B cell (primary cell): Measurements from ENCODE around the gene TBX21. TPM values are rescaled to one million over a fixed set of nuclear protein-coding genes. Genes with fewer than 3 reads are reported as not detected.

Experiments used
- ATAC-seq: fragments of 200-7000 bp; cut with Tn5 transposase; one replicate; pipeline ENCODE4 v1.10.0; 2021; ENCODE audit warnings: low read depth, mild to moderate bottlenecking, moderate number of reproducible peaks, moderate library complexity
- CTCF ChIA-PET: fragments of 350-600 bp; sonication (Branson Sonifier 250); formaldehyde crosslinking; loops from one replicate; lab custom pipeline; 2021; ENCODE audit warnings: antibody characterized with exemption, inconsistent platforms; lab: Charles Lee
- POLR2A ChIA-PET: fragments of 350-600 bp; sonication (Branson Sonifier 250); formaldehyde crosslinking; loops from one replicate; lab custom pipeline; 2021; ENCODE audit warnings: antibody characterized with exemption; lab: Charles Lee
- DNase-seq: peaks from one replicate; pipeline ENCODE4 v3.0.0; 2013
- H2AFZ ChIP-seq: 2 replicates; pipeline ENCODE4 v1.6.1; 2012; ENCODE audit warnings: mild to moderate bottlenecking, low read depth, low read length; ENCODE audit not compliant: insufficient read depth, poor library complexity, severe bottlenecking
- H3K27ac ChIP-seq, 2 donors: 1 replicate in 1 of 2; 2 replicates in 1 of 2; pipeline ENCODE4 v1.5.1; 2012 to 2013; ENCODE audit warnings: low read length in 2 of 2, mild to moderate bottlenecking in 2 of 2, moderate library complexity in 1 of 2
- H3K27me3 ChIP-seq, 4 experiments: fragments of 200-600 bp in 1 of 4; sonication (generic) in 1 of 4; replicated peaks in 1 of 4; 1 replicate in 2 of 4; 2 replicates in 2 of 4; pipeline versions ENCODE4 v1.6.1 to v1.7.0; 2013 to 2016; ENCODE audit warnings: low read length in 3 of 4, mild to moderate bottlenecking in 2 of 4, mixed read lengths in 1 of 4, moderate library complexity in 1 of 4; ENCODE audit not compliant: insufficient read depth in 4 of 4, control insufficient read depth in 3 of 4; ENCODE audit errors: control extremely low read depth in 1 of 4
- H3K36me3 ChIP-seq, 2 experiments: replicated peaks in 1 of 2; 1 replicate in 1 of 2; 2 replicates in 1 of 2; pipeline versions ENCODE4 v1.6.1 to v1.7.1; 2013; ENCODE audit warnings: low read length in 1 of 2; ENCODE audit not compliant: insufficient read depth in 2 of 2, control insufficient read depth in 1 of 2; ENCODE audit errors: control extremely low read depth in 1 of 2, extremely low read depth in 1 of 2
- H3K4me1 ChIP-seq, 2 donors: fragments of 200-600 bp in 1 of 2; sonication (generic) in 1 of 2; 1 replicate in 1 of 2; 2 replicates in 1 of 2; pipeline versions ENCODE4 v1.5.1 to v1.6.1; 2013 to 2017; ENCODE audit warnings: low read length in 2 of 2; ENCODE audit not compliant: control insufficient read depth in 2 of 2, insufficient read depth in 2 of 2
- H3K4me2 ChIP-seq: replicated peaks from 2 replicates; pipeline ENCODE3; 2012; ENCODE audit warnings: mild to moderate bottlenecking, low read depth, low read length; ENCODE audit not compliant: poor library complexity, severe bottlenecking
- H3K4me3 ChIP-seq, 5 experiments: fragments of 200-600 bp in 1 of 5; sonication (generic) in 1 of 5; 1 replicate in 3 of 5; 2 replicates in 2 of 5; pipeline versions ENCODE4 v1.5.1 to v1.7.0; 2011 to 2016; ENCODE audit warnings: low read length in 4 of 5, mild to moderate bottlenecking in 4 of 5, low read depth in 2 of 5, control low read depth in 1 of 5, moderate library complexity in 1 of 5; ENCODE audit not compliant: insufficient read depth in 1 of 5; ENCODE audit errors: control extremely low read depth in 1 of 5, extremely low read depth in 1 of 5
- H3K79me2 ChIP-seq: fragments of 200-600 bp; sonication (generic); one replicate; pipeline ENCODE4 v1.6.0; 2016; ENCODE audit warnings: low read length; ENCODE audit not compliant: control insufficient read depth, insufficient read depth
- H3K9ac ChIP-seq: fragments of 200-600 bp; sonication (generic); 2 replicates; pipeline ENCODE4 v1.6.1; 2017; ENCODE audit warnings: mild to moderate bottlenecking, low read length, moderate library complexity
- H3K9me3 ChIP-seq, 3 donors: one replicate each; pipeline versions ENCODE4 v1.6.1 to v1.7.1; 2013; ENCODE audit warnings: low read length in 2 of 3; ENCODE audit not compliant: control insufficient read depth in 2 of 3, insufficient read depth in 1 of 3; ENCODE audit errors: control extremely low read depth in 1 of 3
- H4K20me1 ChIP-seq: 2 replicates; pipeline ENCODE4 v1.6.0; 2012; ENCODE audit warnings: mild to moderate bottlenecking, low read length; ENCODE audit not compliant: insufficient read depth, control insufficient read depth, poor library complexity, severe bottlenecking
- H3K27ac Mint-ChIP-seq: one replicate; pipeline ENCODE4 v1.8.0; 2021; ENCODE audit warnings: mixed read lengths
- H3K27me3 Mint-ChIP-seq: one replicate; pipeline ENCODE4 v1.8.0; 2021; ENCODE audit warnings: mixed read lengths
- H3K4me1 Mint-ChIP-seq: one replicate; pipeline ENCODE4 v1.8.0; 2021; ENCODE audit warnings: mixed read lengths
- H3K4me3 Mint-ChIP-seq: one replicate; pipeline ENCODE4 v1.8.0; 2021; ENCODE audit warnings: mixed read lengths
- H3K9me3 Mint-ChIP-seq: one replicate; pipeline ENCODE4 v1.8.0; 2022; ENCODE audit warnings: mixed read lengths; ENCODE audit not compliant: insufficient read depth
- CTCF ChIP-seq: fragments of 200-600 bp; IDR thresholded peaks from one replicate; pipeline ENCODE4 v1.8.0; 2022; ENCODE audit warnings: antibody characterized with exemption, mild to moderate bottlenecking
- EZH2 ChIP-seq: IDR thresholded peaks from 2 replicates; pipeline ENCODE4 v1.6.1; 2012; ENCODE audit warnings: borderline replicate concordance, low read depth, mild to moderate bottlenecking, moderate library complexity, low read length; ENCODE audit not compliant: insufficient read depth, poor library complexity, severe bottlenecking
- WGBS: methylation state at CpG from one replicate; pipeline ENCODE4 v1.1.5; 2013; ENCODE audit warnings: missing lambda C conversion rate; ENCODE audit not compliant: insufficient coverage; 5-methylcytosine and 5-hydroxymethylcytosine counted together
- intact Hi-C: fragments of 100-400 bp; cut with micrococcal nuclease; formaldehyde crosslinking; loops from one replicate; pipeline ENCODE4 v1.10.0; 2022
- polyA plus RNA-seq: library from polyadenylated mRNA; depleted of rRNA; stranded (reverse); fragments of >200 nt; gene quantifications from 2 replicates; pipeline ENCODE4 v1.2.3, GENCODE V29; 2012
- total RNA-seq, 2 donors: library from RNA; stranded (reverse); fragments of 120-200 nt in 1 of 2; gene quantifications; 1 replicate in 1 of 2; 2 replicates in 1 of 2; pipeline versions ENCODE4 v1.2.3 to v1.2.4, GENCODE V29; 2013 to 2022

TBX21 gene
- total and polyA plus RNA-seq, 2 donors (not counting 1 experiment from before 2014, with no cell fraction given): 10.8 TPM

GRCh38 chr17:47714773-47715396 is 18.2 kb upstream of the TBX21 start:
- Histone ChIP-seq H3K4me3 (peak overlapping the region in 2 of 5 experiments; percentile 5 to 15), H3K27ac (peak overlapping the region in 1 of 2 donors; percentile 34)

More at GRCh38 chr17:47714773-47715396, 18.2 kb upstream of the TBX21 start:
- H2AFZ ChIP-seq: peak overlapping the region; percentile 30
- POLR2A ChIA-PET: no interaction called here
- intact Hi-C loops: loop anchor here (2.0 kb wide), 2 partner anchors 16 to 18 kb away; partner anchors contain the start of gene TBX21
- TF ChIP-seq EZH2 (no peak), CTCF (no peak)
- H3K27me3 ChIP-seq: no peaks in the 10 kb centered on the region
- H3K27me3 Mint-ChIP-seq: no peaks in the 10 kb centered on the region
- no peaks in the 10 kb centered on the region for H3K79me2 ChIP-seq
- peak overlapping the region; percentile 29 for H3K9ac ChIP-seq
- peak overlapping the region; percentile 83 for H3K27ac Mint-ChIP-seq
- H3K4me1 Mint-ChIP-seq: peaks cover 83% of the 10 kb centered on the region
- peak overlapping the region; percentile 70 for H3K4me3 Mint-ChIP-seq
- peaks cover 77 to 86% of the 10 kb centered on the region in 2 donors for H3K4me1 ChIP-seq
- 47% methylated on average over 2 of the region's 6 CpGs for WGBS
- H3K36me3 ChIP-seq: no peaks in the 10 kb centered on the region
- H3K9me3 ChIP-seq: no peaks in the 10 kb centered on the region
- CTCF ChIA-PET: interaction anchor here (0.8 to 5.1 kb wide), 5 partner anchors 8 to 18 kb away, joined by 3 to 44 read pairs (median 7); partner anchors contain the start of gene TBX21
- DNase-seq (peak; percentile 50), ATAC-seq (peak; percentile 67)
- no peaks in the 10 kb centered on the region for H3K9me3 Mint-ChIP-seq
- peak overlapping the region; percentile 68 for H3K4me2 ChIP-seq
- no peaks in the 10 kb centered on the region for H4K20me1 ChIP-seq
